Measurements from ENCODE around the gene PGBD1.

The PGBD1 gene

GRCh38 chr6:28281288-28282064, at the start of gene PGBD1:
Gene PGBD1, plus strand, starts transcription at chr6:28281572. Its CDS starts 2,242 bp downstream, at chr6:28283814.
- peak; percentile 12 for DNase-seq (ENCODE audit: low spot score)

- no peak for DNase-seq (ENCODE audit: low spot score)
Observed at GRCh38 chr6:28232785-28233184, 48.6 kb upstream of the PGBD1 start.

GRCh38 chr6:28235912-28236452, 45.4 kb upstream of the PGBD1 start:
- DNase-seq (ENCODE audit: low spot score) = no peak

- no peak for DNase-seq (ENCODE audit: low spot score)
Observed at GRCh38 chr6:28239636-28240035, 41.7 kb upstream of the PGBD1 start.

- DNase-seq (ENCODE audit: low spot score) = no peak
Observed at GRCh38 chr6:28240471-28240870, 40.9 kb upstream of the PGBD1 start.

GRCh38 chr6:28243946-28244345, 37.4 kb upstream of the PGBD1 start:
- DNase-seq (ENCODE audit: low spot score) = no peak

GRCh38 chr6:28245206-28245941, 36.0 kb upstream of the PGBD1 start:
- DNase-seq (ENCODE audit: low spot score) = no peak

GRCh38 chr6:28248916-28249315, 32.5 kb upstream of the PGBD1 start:
- DNase-seq (ENCODE audit: low spot score) = no peak

- DNase-seq (ENCODE audit: low spot score) = no peak
Observed at GRCh38 chr6:28250747-28251146, 30.6 kb upstream of the PGBD1 start.

GRCh38 chr6:28251661-28252008, 29.7 kb upstream of the PGBD1 start:
- DNase-seq (ENCODE audit: low spot score) = peak; percentile 19

- peak; percentile 84 for DNase-seq (ENCODE audit: low spot score)
Observed at GRCh38 chr6:28252009-28252975, 29.1 kb upstream of the PGBD1 start, which contains the start of gene ZKSCAN4. Gene ZKSCAN4, minus strand, starts transcription at chr6:28252269. Its CDS starts 289 bp downstream, at chr6:28251980.

- DNase-seq (ENCODE audit: low spot score) = no peak
Observed at GRCh38 chr6:28254121-28254519, 27.3 kb upstream of the PGBD1 start.

- no peak for DNase-seq (ENCODE audit: low spot score)
Observed at GRCh38 chr6:28257042-28257441, 24.3 kb upstream of the PGBD1 start.

GRCh38 chr6:28258877-28259777, 22.2 kb upstream of the PGBD1 start, which contains the start of gene NKAPL:
Gene NKAPL, plus strand, starts transcription at chr6:28259297. Its CDS starts 75 bp downstream, at chr6:28259372.
- DNase-seq (ENCODE audit: low spot score) = peak; percentile 41

GRCh38 chr6:28263922-28264321, 17.4 kb upstream of the PGBD1 start:
- no peak for DNase-seq (ENCODE audit: low spot score)

- no peak for DNase-seq (ENCODE audit: low spot score)
Observed at GRCh38 chr6:28264834-28265401, 16.5 kb upstream of the PGBD1 start.

GRCh38 chr6:28266563-28266961, 14.8 kb upstream of the PGBD1 start:
- DNase-seq (ENCODE audit: low spot score) = no peak

- DNase-seq (ENCODE audit: low spot score) = peak; percentile 78
Observed at GRCh38 chr6:28266962-28267694, 14.2 kb upstream of the PGBD1 start, which contains the start of gene ZSCAN26. Gene ZSCAN26, plus strand, starts transcription at chr6:28267143. Its CDS starts 4,777 bp downstream, at chr6:28271920.

GRCh38 chr6:28267695-28268059, 13.7 kb upstream of the PGBD1 start:
- no peak for DNase-seq (ENCODE audit: low spot score)

GRCh38 chr6:28269492-28269891, 11.9 kb upstream of the PGBD1 start:
- DNase-seq (ENCODE audit: low spot score) = no peak

Measured in CD4-positive, alpha-beta T cell treated with Interleukin-6 at 100 ng/mL for 8 hours (primary cell).